Left cardiac atrium (tissue), 4 donors: Measurements from ENCODE around the gene CACNA1D. TPM values are rescaled to one million over a fixed set of nuclear protein-coding genes. Genes with fewer than 3 reads are reported as not detected.

Source experiments
- ATAC-seq, 2 donors: fragments of 200-7000 bp; cut with Tn5 transposase; one replicate each; pipeline ENCODE4 v1.9.1; 2020; ENCODE audit warnings: mild to moderate bottlenecking in 2 of 2, moderate library complexity in 2 of 2
- DNase-seq: peaks from one replicate; pipeline ENCODE4 v3.0.0-alpha.2; 2020
- intact Hi-C, 2 donors: fragments of 100-400 bp; cut with DNase I; formaldehyde crosslinking; loops; one replicate each; pipeline versions ENCODE4 v1.14.1 to v1.15.1; 2022 to 2023
- total RNA-seq, 2 donors: library from RNA; stranded (reverse); fragmentation: NEBNext Ultra II Directional; extraction: Animal tissue kit (Norgen Biotek cat#: 25700); gene quantifications; one replicate each; pipeline ENCODE4 v1.2.1, GENCODE V29; 2021
- donor health status: DM: no; HTN: yes; CAD: no.
- donor health status: DM: no; HTN: yes; CAD: no; lungs with severe emphysema.
- donor health status: DM: yes; HTN: yes; CAD: no.
- donor health status: Dilated cardiomyopathy.

Gene CACNA1D
- total RNA-seq, 2 donors from 2014 or later: 2.4 to 6.9 TPM

DNA sequence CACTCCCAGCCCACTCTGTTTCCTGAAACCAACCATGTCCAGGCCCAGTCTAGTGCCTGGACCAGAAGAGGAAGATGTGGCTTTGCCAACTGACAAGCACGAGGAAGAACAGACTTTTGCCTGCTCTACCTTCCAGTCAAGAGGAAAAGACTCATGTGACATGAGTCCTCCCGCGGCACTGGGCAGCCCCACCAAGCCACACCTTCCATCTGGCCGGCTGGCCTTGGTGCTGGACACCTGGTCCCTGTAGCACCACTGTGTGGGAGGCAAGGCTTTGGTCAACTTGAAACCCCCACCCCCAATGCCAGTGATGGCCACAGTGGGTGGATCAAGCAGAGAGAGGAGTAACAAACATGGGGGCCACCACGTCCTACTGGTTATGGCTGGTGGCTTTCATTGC is 339.3 kb downstream of the CACNA1D start:
- ATAC-seq (no peak), DNase-seq (no peak)
- intact Hi-C loops: no loop called here

DNA sequence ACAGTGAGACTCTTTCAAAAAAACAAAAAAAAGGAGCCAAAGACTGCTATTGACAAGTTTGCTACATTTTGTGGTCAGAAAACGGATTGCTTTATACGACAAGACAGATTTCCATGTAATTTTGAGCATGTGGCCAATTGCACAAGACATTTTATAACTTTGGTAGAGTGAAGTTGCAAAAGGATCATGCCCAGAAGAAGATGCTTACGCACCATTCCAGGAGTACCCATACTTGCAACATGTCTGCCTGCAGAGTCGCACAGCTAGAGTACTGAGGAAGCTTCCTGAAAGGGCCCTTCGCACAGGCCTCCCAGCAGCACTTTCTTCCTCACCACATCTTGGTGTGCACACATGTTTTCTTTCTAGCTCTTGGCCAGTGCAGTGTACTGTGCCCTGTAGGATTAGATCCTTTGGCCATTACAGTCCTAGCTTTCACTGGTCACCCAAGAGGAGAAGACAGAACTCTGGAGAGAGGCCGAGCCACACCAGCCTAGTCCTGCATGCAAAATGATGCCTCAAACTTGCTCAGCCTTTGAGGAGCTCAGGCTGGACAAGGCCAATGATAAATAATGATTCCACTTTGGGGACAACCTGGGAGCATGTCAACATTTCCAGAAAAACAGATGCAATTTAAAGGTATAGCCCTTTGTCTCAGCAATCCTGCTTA is 340.2 kb downstream of the CACNA1D start:
- ATAC-seq (peak in 1 of 2 donors; percentile 67), DNase-seq (no peak)
- intact Hi-C loops: no loop called here

DNA sequence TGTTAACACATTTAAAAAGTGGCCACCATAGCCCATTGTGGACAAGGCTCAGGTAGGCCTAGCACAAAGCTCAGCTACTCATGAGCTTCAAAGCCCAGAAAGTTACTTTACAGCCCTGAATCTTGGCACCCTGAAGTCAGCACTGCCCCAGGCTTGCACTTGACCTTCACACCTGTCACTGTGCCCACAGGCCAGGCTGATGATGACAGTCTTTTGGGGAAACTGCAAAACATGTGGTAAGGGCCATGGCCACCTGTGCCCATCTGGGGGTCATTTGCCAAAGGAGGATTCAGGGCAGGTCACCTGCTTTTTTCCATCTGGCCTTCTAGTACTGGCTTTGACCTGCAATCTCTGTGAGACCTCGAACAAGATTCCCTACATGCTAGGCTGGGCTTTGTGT is 340.8 kb downstream of the CACNA1D start:
- intact Hi-C loops: no loop called here
- ATAC-seq (no peak), DNase-seq (no peak)

DNA sequence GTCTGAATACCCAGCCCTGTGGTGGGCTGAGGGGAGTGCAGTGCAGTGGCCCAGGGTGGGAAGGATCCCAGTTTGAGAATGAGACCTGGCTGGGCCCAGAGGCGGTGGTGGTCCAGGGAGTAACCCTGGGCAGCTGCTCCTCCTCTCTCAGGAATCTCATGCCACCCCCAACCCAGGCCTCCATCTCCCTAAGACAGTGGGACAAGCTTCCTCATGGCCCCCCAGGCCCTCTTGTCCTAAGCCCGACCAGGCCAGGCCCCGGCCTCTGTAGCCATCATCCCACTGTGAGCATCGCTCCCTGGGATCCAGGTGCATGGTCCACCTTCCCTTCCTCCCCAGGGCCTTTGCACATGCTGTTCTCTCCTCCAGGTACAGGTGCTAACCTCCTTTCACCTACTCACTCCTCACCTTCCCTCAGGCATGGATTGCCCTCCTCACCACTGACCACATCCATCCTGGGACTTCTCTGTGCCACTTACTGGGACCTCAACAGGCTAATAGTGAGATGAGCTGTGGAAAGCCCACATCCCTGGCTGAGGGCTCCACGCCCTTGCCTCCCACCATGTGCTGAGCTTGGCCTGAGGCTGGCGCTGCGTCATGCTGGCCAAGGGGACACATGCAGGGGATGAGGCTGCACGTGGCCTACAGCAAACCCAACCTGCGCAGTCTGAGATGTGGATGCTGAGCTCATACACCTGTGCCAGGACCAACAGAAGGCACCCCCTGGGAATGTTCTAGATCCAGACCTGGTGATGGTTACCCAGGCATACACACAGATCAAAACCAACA is 341.9 kb downstream of the CACNA1D start:
- DNase-seq: no peak
- intact Hi-C loops: no loop called here
- no peak for ATAC-seq

DNA sequence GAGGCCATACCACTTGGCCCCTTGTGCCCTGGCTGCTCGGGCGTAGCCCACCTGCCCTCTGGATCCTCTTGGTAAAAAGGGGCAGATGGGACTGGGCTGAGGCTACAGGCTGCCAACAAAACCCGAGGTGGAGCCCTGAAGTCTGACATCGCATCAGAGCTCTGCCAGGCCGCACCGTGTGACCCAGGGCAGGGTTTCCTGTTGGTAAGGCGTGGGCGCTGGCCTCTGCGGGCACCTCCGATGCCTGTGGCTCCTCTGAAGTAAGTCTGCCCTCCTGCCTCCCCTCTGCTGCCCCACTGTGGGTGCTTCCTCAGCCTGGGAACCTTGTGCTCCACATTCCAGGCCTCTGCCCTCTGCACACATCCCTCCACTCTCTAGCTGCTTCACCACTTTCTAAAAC is 342.9 kb downstream of the CACNA1D start:
- ATAC-seq (no peak), DNase-seq (no peak)
- intact Hi-C loops: no loop called here

DNA sequence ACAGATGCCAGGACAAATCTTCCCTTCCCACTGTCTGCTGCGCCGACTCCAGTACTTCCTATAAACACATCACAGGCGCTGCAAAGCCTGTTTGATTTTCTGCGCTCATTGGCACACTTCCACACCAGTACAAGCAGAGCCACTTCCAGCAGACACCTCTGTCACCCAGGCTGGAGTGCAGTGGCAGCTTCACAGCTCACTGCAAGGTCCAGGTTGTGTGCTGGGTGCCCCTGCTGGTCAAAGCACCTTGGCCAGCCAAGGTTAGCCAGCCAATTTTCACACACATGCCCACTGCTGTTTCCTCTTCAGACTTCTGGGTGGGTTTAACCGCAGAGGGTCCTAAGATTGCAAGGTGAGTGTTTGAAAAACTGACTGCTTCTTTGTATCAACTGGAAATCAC is 346.9 kb downstream of the CACNA1D start:
- intact Hi-C loops: no loop called here
- no peak for ATAC-seq

DNA sequence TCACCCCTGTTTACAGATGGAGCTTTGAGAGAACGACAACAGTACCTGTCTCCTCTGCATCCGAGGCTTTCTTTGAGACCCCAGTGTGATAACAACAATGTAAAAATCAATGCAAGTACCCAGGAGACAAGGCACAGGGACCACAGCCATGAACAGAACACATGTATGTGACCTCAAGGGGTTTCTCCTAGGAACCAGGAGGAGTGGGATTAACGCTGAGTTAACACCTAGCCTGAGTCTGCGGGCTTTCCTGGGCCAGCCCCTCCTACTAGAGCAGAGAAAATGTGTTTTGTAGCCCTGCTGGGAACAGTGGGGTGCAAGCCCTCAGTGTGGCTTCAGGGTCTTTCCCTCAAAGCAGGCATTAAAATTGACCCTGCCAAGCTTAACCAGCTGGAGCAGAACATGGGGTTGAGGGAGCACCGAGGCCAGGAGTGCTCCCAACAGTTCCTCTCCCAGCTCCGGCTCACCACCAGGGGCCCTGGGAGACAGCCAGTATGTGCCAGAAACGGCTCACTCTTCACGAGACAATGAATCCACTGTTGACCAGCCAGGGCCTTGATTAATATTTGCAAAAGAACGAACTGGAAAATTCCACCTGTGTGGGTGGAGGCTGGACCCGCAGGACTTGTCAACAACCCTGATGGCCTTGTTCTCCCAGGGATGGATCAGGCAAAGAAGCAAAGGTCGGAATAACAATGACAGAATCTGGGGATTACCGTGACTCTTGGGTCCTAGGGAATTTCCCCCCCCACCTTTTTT is 348.2 kb downstream of the CACNA1D start:
- intact Hi-C loops: no loop called here
- DNase-seq: no peak
- peak in 1 of 2 donors; percentile 41 for ATAC-seq

More for the DNA sequence above, 346.9 kb downstream of the CACNA1D start:
- DNase-seq: no peak

DNA sequence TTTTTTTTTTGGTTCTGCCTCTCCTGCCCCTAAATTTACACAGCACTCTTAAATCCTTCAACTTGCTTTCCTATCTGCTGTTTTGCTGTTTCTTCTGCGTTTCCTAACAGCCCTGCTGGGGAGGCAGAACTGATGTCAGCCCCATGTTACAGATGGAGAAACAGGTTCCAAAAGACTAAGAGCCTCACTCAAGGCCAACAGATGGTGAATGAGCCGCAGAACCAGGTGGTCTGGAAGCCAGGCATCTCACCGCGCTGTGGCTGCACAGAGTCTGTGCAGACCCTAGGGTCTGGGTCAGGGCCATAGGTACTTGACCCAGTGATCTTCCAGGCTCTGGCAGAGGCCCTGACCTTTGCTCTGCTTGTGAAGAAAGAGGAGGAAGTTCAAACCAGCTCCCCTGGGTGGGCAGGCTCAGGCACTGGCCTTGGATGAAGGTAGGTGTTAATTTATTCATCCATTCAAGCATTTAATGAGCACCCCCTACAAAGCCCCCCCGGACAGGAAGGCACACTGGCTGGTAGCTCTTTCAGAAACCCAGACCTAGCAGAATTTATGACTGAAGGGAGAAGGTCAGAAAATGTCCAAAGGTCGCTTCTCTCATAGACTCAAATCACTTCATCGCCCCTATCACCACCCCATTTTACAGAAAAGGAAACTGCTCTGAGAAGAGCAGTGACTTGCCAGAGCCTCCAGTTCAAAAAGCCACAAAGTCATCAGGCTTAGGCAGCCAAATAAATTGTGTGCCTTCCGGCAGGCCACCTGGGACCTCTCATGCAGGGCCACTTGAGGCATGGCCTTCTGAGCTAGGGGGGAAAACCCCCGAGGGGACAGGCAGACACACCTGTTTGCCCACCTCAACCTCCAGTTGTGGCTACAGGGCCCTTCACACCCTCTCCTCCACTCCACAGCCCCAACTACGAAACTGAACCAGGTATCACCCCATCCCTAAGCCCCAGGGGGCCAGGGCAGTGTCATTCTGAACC is 349.1 kb downstream of the CACNA1D start:
- intact Hi-C loops: no loop called here
- ATAC-seq: no peak
- no peak for DNase-seq

DNA sequence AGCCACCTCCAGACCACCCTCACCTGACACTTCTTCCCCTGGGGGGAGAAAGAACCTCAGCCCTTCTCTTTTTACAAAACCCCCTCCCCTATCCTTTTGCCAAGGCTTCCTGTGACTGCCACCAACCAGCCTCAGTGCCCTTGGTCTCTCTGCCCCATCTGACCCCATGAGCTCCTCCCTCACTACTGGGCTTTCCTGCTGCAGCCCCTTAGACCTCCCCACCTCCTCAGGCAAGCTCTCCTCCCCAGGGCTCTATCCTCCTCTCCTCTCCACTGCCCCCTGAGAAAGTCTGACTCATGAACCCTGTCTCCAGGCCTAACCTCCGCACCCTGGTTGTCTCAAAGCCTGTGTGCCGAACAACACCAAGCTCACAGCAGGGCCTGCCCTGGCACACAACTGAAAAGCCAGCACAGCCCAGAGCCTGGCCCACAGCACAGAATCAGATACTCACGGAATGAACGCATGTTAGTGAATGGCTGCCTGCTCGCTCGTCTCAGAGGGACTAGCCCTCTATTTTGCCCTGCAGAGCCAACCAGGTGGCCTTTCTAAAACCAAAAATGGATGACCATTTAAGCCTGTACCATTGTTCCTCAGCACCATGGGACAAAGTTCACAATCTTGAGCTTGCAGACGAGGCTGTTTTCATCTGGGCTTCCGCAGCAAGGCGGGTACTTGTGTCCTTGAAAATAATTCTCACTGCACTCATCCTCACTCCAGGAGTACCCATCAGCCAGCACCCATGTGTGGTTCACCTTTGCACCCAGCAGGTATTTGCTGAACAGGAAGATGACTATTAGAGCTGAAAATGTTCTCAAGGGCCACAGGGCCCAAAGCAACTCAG is 350.1 kb downstream of the CACNA1D start:
- DNase-seq: no peak
- intact Hi-C loops: no loop called here
- no peak for ATAC-seq

DNA sequence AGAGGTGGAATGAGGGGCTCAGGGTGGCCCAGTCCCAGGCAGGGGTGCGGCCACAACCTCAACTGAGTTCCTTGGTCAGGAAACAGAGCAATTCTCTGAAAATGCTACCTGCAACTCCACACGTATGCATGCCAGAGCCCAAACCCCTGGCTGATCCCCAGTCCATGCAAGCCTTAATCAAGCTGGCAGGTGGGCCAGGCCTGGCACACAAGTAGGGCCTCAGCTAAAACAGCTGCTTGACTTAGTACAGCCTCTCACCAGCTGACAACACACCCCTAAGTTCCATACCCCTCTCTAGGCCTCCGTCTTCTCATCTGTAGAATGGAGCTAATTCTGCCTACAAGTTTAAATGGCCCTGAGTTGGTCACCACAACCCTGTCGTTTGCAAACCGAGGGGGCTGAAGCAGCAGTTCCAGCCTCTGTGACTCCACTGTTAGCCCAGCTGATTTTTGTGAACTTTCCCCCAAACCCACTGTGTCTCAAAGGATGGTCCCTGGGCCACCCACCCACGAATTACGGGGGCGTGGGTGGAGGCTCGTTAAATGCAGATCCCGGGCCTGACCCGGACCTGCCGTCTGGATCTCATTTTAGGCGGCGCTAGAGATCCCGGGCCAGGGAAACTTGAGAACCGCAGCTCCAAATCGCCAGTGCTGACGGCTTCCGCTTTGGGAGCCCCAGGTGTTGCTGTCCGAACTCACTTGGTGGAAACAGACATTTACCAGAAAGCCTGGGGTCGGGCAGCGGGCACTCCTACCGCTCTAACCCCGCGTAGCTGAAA is 350.9 kb downstream of the CACNA1D start:
- DNase-seq (peak; percentile 61), ATAC-seq (peak; percentile 60 to 73)
- intact Hi-C loops: no loop called here

DNA sequence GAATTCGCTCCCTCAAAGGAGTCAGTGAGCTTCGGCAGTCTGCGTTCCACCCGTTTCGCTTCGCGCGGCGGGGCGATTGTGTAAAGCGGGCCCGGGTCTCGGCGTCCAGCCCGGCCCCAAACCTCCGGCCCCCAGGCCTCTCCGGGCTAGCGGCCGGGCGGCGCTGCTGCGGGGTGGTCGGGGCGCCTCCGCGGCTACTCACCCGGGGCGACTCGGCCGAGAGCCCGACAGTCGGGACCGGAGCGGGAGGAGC is 351.4 kb downstream of the CACNA1D start:
- intact Hi-C loops: no loop called here
- no peak for DNase-seq
- peak in 1 of 2 donors; percentile 35 for ATAC-seq

DNA sequence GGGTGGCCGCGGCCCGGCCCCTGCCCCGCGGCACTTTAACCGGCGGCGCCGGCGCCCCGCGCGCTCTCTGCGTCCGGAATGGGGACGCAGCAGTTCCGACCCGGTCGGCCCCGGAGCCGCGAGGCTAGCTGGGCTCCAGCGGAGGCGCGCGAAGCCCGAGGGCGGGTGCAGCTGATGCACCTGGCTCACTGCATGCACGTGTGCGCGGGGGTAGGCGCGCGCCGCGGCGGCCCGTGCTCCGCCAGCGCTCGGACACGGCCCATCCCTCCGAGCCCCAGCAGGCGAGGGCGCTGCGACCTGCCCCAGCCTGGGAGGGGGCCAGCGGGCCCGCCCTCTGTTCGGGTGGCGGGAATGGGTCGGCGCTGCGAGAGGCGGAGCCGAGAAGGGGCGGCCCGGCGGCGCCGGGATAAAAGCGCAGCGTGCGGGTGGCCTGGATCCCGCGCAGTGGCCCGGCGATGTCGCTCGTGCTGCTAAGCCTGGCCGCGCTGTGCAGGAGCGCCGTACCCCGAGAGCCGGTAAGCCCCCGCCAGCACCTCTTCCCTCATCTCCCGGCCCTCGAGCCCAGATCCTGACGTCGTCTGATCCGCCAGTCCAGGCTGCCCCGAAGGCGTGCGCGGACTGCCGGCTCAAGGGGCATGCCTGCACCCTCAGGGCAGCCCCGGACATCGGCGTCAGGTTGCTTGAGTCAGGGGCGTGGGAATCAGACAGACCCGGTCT is 351.9 kb downstream of the CACNA1D start, which contains the start of the genes CHDH and IL17RB:
CHDH (minus strand) TSS at position 286 of the 717 bp plus-strand sequence. CDS start 22,411 bp downstream, outside the sequence.
IL17RB (plus strand) TSS at position 435 of the 717 bp plus-strand sequence; CDS start at position 456, 21 bp downstream.
- peak; percentile 83 to 88 for ATAC-seq
- DNase-seq: peak; percentile 68
- intact Hi-C loops: no loop called here

DNA sequence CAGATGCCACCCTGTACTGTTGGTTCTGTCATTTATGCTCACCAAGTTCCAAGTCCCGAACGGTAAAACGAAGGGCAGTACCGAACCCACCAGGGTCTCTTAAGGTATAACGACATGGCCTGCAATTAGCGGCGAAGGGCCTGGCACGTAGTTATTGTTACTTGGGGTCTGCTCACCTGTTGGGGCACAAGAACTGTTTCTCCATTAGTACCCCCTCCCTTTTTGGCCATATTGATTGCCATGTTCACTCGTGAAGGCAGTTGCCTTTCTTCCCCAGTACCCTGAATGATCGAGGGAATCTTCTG is 352.4 kb downstream of the CACNA1D start:
- ATAC-seq: no peak
- intact Hi-C loops: no loop called here
- DNase-seq: no peak

DNA sequence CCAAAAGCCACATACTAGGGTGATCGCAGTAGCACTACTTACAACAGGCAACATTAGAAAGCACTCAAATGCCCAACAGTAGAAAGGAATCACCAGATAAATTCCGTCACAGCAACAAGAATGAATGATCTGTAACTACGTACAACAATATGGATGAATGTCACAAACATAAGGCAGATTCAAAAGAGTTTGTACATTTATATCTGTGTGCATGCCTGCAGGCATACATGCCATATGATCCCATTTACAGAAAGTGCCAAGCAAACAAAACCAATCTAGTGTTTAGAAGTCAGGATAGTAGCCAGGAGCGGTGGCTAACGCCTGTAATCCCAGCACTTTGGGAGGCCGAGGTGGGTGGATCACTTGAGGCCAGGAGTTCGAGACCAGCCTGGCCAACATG is 355.5 kb downstream of the CACNA1D start:
- ATAC-seq (no peak), DNase-seq (no peak)
- intact Hi-C loops: loop anchor here in 1 of 2 donors (10.0 kb wide), 1 partner anchor 125 kb away; no protein-coding TSS in a partner anchor

DNA sequence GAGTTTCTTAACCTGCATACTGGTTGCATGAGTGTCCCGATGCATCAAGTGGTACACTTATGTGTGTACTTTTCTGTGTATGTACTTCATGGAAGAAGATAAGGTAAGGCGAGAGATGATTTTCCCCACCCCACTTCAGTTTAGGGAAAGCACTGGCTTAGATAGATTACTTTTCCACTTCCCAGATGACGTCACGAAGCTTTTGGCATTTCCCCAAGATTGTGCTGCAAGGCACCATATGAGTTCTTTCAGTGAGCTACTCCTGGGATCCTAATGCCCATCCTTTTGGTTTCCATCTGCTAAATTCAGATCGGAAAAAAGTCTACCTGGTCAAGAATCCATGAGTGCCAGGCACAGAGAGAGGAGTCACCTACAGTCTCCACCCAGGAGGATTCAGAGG is 356.5 kb downstream of the CACNA1D start:
- intact Hi-C loops: loop anchor here in 1 of 2 donors (10.0 kb wide), 1 partner anchor 126 kb away; no protein-coding TSS in a partner anchor
- DNase-seq (no peak), ATAC-seq (no peak)

DNA sequence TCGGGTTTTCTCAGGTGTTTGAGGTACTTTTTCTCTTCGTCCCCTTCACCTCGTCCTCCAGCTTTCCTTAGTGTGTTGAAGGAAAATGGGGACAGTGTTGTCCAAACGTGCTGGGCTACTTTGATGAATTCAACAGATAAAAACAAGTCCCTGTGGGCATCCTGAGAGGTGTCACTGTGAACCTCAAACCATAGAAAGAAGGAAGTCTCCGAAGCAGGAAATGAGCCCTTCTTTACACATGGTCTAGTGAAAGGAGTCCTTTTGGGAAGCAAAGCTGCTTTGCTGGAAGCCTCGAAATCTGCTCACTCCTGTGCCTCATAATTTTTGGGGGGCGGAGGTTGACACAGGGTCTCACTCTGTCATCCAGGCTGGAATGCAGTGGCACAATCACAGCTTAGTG is 362.6 kb downstream of the CACNA1D start:
- DNase-seq: no peak

More for the DNA sequence above, 362.6 kb downstream of the CACNA1D start:
- intact Hi-C loops: loop anchor here in 1 of 2 donors (10.0 kb wide), 1 partner anchor 132 kb away; no protein-coding TSS in a partner anchor
- ATAC-seq: no peak
